Measurements from ENCODE around the gene BMPER.

GRCh38 chr7:33906697-33907096 lies 1.4 kb downstream of the BMPER start:
- TF ChIP-seq POLR2A (IDR thresholded peaks at IDR 0.05; ENCODE audit: low read depth) (no peak), CTCF (IDR thresholded peaks at IDR 0.05) (no peak), EP300 (IDR thresholded peaks at IDR 0.05) (no peak)

Measured in esophagus muscularis mucosa (tissue), 4 donors.